ENCODE results near the gene L3HYPDH.

The L3HYPDH gene

DNA sequence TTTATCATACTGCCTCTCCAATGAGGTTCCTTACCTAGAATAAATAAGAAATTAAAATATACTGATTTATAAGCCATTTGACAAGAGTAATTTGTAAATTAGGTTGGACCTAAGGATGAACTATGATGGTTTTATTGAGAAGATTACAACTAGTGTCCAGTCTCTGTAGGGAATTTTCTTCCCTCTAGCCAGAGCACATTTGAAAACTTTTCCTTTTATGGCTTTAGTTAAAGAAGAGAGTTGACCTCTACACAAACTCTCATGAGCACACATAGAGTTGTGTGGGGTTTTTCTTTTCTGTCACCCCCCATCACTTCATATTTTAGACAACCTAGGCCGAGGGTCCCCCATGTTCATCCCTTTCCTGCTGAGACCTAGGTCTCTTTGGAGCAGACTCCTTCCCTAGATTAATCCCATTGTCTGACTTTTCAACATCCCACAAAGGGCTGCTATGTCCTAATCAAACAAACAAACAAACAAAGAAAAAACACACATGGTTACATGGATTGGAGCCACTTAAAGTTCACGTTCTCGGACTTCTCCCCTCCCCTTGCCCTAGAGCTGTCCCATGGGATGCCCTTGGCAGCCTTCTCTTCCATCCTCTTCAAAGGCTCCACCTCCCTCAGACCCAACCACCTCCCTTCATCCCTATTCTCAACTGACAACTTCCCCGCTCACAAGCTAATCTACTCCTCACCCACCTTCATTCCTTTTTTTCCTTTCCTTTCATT is 59.7 kb downstream of the L3HYPDH start:
- Mint-ChIP-seq H3K27me3 (no peaks in the 10 kb centered on the region), H3K4me1 (ENCODE audit: low read depth) (no peaks in the 10 kb centered on the region), H3K36me3 (ENCODE audit: low read depth) (no peaks in the 10 kb centered on the region)

More for the DNA sequence above, 59.7 kb downstream of the L3HYPDH start:
- H3K4me3 Mint-ChIP-seq, result no peak overlapping the region
- no peaks in the 10 kb centered on the region for H3K9me3 Mint-ChIP-seq
- no peak overlapping the region for H3K27ac Mint-ChIP-seq
